ENCODE data around the gene SLC26A1. TPM values are rescaled to one million over a fixed set of nuclear protein-coding genes. Genes with fewer than 3 reads are reported as not detected.

The SLC26A1 gene
- total and polyA plus RNA-seq, 2 of the 13 experiments (the other 11 are each of a cell fraction or from before 2014, with no cell fraction given) = 5.4 to 22.9 TPM

- H4K20me1 ChIP-seq (ENCODE audit: insufficient read depth, low read length) = no peaks in the 10 kb centered on the region
- DNase-seq (ENCODE audit: low spot score) = no peak
- CTCF ChIA-PET (ENCODE audit: low intra/inter-chr PET ratio, low total read pairs) = no interaction called here
- BruUV-seq (replicated peaks) = no TSS peak
- 97% methylated on average over 10 of the region's 24 CpGs for WGBS (ENCODE audit: low lambda C conversion rate)
- intact Hi-C loops (cut with micrococcal nuclease; ENCODE audit: unreplicated experiment) = no loop called here
- POLR2A ChIA-PET = no interaction called here
- no peak for FAIRE-seq
- no peaks in the 10 kb centered on the region for H3K79me2 ChIP-seq (ENCODE audit: insufficient read depth, low read length)
- H3K9me3 ChIP-seq (ENCODE audit: low read length) = no peaks in the 10 kb centered on the region
- in situ Hi-C loops (cut with HindIII; ENCODE audit: extremely low pct_ligation_motif_present, low pct_unique_long_range_greater_than_20kb) = no loop called here
- H3K27me3 ChIP-seq (ENCODE audit: control insufficient read depth in 1 of 2, insufficient read depth in 2 of 2, low read length in 2 of 2) = no peaks in the 10 kb centered on the region
- no peak overlapping the region for H2AFZ ChIP-seq (ENCODE audit: low read length)
- no peak overlapping the region for H3K4me3 ChIP-seq (replicated peaks in 1 of 3; ENCODE audit: insufficient read depth in 1 of 3, low read depth in 2 of 3, low read length in 3 of 3)
- 0 out of 5 replicates have a peak, but pooled peaks cover 0 to 1% of the 10 kb centered on the region in 2 experiments for H3K36me3 ChIP-seq (replicated peaks in 1 of 2; ENCODE audit: control insufficient read depth in 1 of 2, insufficient read depth in 2 of 2, low read length in 2 of 2)
- no peak overlapping the region for H3K9ac ChIP-seq (ENCODE audit: insufficient read depth, low read depth, low read length)
- ATAC-seq = no peak
- TF ChIP-seq ZNF772 (CRISPR knock-in tag; IDR thresholded peaks at IDR 0.05) = no peak
- TF ChIP-seq KDM5B (CRISPR knock-in tag; IDR thresholded peaks at IDR 0.05; ENCODE audit: borderline replicate concordance) = no peak
- TF ChIP-seq ARID2 (CRISPR knock-in tag; IDR thresholded peaks at IDR 0.05; ENCODE audit: borderline replicate concordance) = no peak
- TF ChIP-seq AKAP8 (CRISPR knock-in tag; IDR thresholded peaks at IDR 0.05) = peak; percentile 58; the same call in 1 of the 2 replicates
- TF ChIP-seq ZNF232 (CRISPR knock-in tag; IDR thresholded peaks at IDR 0.05; ENCODE audit: borderline replicate concordance) = no peak
- no peak for TF ChIP-seq GZF1 (CRISPR knock-in tag; IDR thresholded peaks at IDR 0.05)
- TF ChIP-seq THAP11 (CRISPR knock-in tag; IDR thresholded peaks at IDR 0.05) = no peak
- no peak for TF ChIP-seq CCDC6 (CRISPR knock-in tag; IDR thresholded peaks at IDR 0.05)
- no peak for TF ChIP-seq ZNF652 (CRISPR knock-in tag; IDR thresholded peaks at IDR 0.05; ENCODE audit: borderline replicate concordance, low read depth)
- TF ChIP-seq TRAFD1 (CRISPR knock-in tag; IDR thresholded peaks at IDR 0.05; ENCODE audit: borderline replicate concordance) = no peak
- TF ChIP-seq RBM22 (optimal IDR thresholded peaks at IDR 0.05; ENCODE audit: low read length) = no peak
- no peak for TF ChIP-seq ZSCAN25 (CRISPR knock-in tag; IDR thresholded peaks at IDR 0.05)
- TF ChIP-seq ZNF784 (CRISPR knock-in tag; IDR thresholded peaks at IDR 0.05; ENCODE audit: borderline replicate concordance) = no peak
- TF ChIP-seq ZNF296 (CRISPR knock-in tag; conservative IDR thresholded peaks at IDR 0.05) = no peak
- TF ChIP-seq ZNF549 (CRISPR knock-in tag; IDR thresholded peaks at IDR 0.05) = no peak
- 0 out of 2 replicates have a peak, but pooled peaks have one; percentile 18 for TF ChIP-seq RBFOX2 (IDR thresholded peaks at IDR 0.05; ENCODE audit: low read depth, low read length)
- TF ChIP-seq GABPB1 (CRISPR knock-in tag; IDR thresholded peaks at IDR 0.05) = no peak
- no peaks in the 10 kb centered on the region for H3K4me1 ChIP-seq (ENCODE audit: insufficient read depth, low read length)
- no peak overlapping the region for H3K4me2 ChIP-seq (ENCODE audit: low read depth, low read length)
- no peak overlapping the region for H3K27ac ChIP-seq (ENCODE audit: extremely low read length, insufficient read depth, low read length)
These were observed 33.7 kb downstream of the SLC26A1 start for GRCh38 chr4:959338-960139.

Measured in HepG2 (cell line).